Hepatic stellate cell (primary cell): Measurements from ENCODE around the gene STX16.
"Not testable (repeated sequence)": the region's sequence is repeated elsewhere in the genome, so short reads cannot be mapped to it uniquely, and the experiment has no call there.

Experiments
- DNase-seq: peaks from one replicate; pipeline ENCODE4 v3.0.0; 2011; ENCODE audit warnings: low spot score

STX16 gene

DNA sequence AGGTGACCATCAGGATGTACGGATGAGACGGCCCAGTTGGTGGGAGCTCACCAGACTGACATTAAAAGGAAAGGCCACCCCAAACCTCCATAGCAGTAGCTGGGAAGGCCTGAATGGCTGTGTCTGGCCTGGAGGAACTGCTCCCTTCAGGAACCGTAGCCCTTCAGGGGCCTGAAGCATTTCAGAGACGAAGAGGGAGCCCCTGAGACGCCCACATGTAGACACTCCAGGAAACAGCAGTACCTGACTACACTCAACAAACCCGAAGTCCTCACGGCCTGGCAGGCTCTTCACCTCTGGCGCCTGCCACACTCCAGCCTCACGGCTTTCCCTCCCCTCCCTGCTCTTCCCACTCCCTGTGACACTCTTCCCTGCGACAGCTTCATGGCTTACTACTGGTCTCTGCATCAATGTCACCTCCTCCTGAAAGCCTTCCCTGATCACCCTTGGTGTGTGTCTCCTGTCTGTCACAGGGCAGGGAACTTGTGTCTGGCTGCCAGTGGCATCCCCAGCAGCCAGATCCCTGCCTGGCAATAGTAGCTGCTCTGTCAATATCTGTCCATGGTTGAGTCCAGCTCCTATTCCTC, 14.6 kb upstream of the STX16 start:
- no peak for DNase-seq

GRCh38 chr20:58636983-58637421, 14.1 kb upstream of the STX16 start:
- no peak for DNase-seq

DNA sequence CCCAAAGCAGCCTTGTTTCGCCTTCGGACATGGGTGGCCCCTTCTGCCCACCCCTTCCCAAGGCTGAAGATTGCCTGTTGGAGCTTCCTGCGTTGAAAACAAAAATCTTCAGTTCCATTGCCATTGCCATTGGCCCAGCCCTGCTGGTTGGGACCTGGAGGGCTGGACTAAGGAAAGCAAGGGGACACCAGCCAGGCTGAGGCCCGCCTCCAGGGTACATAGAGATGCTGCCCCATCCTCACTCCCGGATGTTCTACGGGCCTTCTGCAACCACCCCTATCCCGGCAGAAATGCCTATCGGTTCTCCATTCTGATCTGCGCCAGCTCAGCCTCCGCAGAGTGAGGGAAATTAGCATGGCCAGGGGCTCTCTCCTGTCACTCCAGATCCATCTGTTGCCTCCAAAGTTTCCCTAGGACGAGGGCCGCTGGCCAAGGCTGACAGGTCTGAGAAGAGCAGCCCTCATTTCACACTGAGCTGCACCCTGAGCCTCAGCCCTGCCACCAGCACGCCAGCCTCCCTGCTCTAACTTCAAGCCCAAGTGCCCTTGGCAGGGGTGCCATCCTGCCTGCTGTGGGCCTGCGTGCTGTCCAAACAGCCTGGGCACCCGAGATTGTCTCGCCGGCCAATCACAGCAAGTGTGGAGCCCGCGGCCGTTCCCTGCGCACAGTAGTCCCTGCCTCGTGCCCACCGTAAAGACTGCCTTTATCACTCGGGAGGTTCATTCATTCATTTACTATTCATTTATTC, 13.4 kb upstream of the STX16 start:
- DNase-seq, result no peak

DNA sequence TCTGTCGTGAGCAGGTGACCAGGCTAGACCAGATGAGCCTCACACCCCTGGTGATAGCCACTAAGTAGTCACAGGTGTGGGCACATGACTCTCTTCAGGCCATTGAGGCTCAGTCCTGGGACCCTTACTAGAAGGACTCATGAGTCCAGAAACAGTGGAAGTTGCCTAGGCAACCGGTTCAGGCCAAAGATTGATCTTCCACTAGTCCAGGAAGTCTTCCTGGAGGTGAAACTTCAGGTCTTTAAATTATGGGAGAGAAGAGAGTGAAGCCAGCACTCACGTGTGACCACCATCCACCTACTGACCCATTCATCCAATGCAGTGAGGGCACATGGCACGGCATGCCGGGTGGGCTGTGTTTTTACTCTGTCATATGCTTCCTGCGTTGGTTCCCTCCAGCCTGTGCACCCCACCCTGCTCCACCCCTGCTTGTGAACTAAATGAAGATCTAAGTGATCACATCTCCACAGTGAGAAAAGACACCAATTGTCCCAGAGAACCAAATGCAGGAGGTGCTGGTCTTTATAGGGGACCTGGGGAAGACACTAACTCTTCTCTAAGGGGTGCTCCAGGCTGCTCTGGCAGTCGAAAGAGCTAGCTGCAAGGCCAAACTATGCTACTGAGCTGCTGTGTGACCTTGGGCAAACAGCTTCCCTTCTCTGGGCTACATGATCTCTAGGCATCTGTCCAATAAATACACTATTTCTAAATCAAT, 12.5 kb upstream of the STX16 start:
- no peak for DNase-seq

DNA sequence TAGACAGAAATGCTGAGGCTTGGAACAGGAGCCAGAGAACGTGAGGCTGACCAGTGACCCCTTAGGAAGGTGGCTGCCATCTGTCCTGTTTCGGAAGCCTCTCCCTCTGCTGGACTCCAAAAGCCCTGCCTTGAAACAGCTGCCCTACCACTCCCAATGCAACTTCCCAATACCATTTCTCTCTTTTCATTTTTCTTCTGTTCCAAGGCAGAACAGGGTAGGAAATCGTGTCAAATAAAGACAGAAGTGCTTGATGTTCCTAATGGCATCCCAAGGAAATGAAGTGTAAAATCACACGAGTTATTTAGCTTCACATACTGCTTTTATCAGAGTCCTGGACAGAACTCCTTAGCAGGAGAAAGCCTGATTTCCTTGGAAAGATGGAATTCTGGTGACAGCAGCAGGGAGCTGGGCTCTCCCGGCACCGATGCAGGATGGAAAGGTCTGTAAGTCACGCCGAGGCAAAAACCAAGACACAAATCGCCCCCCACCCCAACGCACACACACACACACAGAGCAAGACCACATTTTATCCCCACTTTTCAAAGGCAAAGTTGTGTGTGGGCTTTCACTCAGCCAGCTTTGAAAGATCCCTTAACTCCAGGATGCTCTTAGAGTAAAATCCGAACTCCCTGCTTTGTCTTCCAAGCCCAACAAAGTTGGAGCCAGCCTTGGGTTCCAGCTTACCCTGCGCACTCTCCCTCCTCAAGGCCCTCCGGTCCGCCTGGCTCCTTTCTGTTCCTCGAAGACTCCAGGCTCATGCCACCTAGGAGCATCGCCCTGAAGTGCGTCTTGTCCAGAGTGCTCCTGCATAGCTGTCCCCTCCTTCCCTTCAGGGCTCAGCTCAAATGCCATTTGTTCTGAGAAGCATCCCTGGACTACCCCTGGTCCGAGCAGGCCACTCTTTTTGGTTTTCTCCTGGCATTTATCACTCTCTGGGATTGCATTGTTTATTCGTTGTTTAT, 11.6 kb upstream of the STX16 start:
- no peak for DNase-seq

DNA sequence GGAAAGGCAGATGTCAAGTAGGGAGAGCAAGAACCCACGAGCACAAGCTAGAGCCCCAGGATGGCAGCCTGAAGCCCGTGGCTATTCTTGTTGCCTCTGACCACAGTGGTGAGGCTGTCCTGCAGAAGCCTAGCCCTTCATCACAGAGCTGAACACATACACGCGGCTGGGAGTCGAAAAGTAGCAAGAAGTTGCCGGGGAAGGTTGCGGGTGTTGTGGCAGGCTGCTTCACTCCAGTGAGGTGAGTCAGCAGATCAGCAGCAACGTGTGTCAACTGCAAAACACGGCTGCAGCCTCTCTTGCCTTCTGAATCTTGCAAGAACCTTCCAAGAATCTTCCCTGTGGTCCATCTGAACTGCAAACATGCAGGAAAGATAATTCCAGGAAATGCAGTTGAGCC, 10.6 kb upstream of the STX16 start:
- peak; percentile 56 for DNase-seq

DNA sequence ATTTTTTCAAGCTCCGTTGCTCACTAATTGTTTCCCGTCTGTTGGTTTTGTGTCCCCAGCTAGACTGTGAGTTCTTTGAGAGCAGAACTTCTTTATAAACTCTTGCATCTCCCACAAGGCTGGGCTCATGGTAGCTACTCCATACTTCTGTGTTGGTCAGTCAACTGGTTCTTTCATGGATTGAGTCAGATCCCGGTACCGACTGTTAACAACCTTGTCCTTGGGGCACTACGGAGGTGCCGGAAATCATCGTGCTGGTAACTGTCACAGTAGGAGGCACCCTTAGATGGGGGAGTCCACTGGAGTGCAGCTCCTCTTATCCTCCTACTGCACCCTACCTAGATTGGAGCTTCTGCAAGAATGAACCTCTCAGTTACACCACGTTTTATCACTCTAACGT, 8.6 kb upstream of the STX16 start:
- no peak for DNase-seq

- not testable (repeated sequence) for DNase-seq
Measured at GRCh38 chr20:58642896-58643295, 8.2 kb upstream of the STX16 start.

- no peak for DNase-seq
Measured at GRCh38 chr20:58645412-58645968, 5.6 kb upstream of the STX16 start.

DNA sequence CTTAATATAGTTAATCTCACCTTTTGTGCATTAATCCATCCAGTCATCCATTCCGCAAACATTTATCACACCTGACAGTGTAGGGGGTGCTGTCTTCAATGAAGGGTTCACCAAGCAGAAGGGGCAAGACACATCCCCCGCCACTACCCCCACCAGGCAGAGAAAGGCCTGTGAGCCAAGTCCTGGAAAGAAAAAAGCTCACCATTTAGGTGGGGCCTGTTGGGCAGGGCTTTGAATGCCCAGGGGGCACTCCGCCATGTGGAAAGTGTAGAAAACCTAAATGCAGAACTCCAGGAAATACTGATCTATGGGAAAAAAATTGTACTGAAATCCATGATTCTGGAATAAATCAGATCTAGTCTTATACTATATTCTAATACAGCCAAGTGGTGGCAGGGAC, 4.8 kb upstream of the STX16 start:
- no peak for DNase-seq

GRCh38 chr20:58646703-58647102, 4.4 kb upstream of the STX16 start:
- DNase-seq, result no peak

- DNase-seq, result no peak
Measured at GRCh38 chr20:58647162-58647795, 3.8 kb upstream of the STX16 start.

DNA sequence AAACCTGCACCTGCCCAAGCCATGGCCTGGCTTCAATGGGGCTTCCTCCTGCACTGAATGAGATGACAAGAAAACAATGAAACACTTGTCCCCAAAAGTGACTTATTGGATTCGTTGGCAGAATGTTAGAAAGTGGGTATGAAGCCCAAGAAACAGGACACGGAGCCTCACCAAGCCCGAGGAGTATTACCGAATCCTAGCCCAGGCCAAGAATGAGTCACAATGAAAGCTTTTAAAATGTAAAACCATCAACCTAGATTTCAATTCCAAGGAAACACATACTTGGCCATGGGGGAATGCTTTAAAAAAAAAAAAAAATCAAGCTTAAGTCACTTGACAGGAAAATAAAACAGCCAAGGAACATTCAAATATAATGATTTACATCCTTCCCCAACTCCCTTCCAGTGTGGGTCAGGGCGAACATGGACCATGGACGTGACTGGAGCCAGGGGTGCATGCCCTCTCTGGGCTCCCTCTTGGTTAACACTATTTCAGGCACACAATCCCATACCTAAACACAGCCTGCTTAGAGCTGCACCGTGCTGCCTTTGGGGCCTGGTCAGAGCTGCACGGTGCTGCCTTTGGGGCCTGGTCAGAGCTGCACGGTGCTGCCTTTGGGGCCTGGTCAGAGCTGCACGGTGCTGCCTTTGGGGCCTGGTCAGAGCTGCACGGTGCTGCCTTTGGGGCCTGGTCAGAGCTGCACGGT, 3.1 kb upstream of the STX16 start:
- DNase-seq, result peak; percentile 57

- DNase-seq, result not testable (repeated sequence)
Measured at GRCh38 chr20:58648502-58648825, 2.6 kb upstream of the STX16 start.

DNA sequence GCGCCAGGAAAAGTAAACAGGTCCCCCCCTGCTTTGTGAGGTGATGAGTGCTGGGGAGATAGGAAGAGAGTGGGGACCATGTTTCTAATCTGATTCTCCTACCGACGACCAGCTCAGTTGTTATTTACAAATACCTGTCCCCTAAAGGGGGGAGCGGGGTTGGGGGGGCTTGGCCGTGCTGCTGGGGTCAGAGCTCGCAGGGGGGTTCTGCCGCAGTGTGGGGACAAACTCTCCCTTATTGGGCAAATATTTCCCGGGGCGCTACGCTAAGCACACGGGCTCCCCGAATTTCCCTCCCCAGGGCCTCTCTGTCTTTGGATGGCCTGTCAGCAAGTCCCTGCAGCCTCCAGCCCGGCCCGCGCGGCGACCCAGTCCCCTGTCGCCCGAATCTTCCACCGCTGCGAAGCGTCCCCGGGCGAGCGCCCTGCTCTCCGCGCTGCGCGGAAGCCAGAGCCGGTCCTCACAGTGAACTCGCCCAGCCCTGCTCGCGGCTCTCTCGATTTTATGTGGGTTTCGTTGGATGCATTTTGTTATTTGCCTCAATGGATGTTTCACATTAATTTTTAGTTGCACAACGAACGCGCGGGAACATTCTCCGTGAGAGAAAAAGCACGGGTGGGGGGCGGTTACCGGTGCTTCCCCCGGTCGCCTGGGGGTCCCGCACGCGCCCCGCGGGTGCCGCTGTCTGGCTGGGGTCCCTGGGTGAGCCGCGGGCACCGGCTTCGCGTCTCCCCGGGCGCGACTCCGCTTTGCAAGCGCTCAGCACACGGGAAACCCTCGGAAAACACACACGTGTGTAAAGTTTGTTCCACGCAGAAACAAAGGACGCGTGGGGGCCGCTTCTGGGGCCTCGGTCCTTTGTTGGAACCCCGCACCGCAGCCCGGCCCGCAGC, 1.5 kb upstream of the STX16 start:
- DNase-seq, result no peak

DNA sequence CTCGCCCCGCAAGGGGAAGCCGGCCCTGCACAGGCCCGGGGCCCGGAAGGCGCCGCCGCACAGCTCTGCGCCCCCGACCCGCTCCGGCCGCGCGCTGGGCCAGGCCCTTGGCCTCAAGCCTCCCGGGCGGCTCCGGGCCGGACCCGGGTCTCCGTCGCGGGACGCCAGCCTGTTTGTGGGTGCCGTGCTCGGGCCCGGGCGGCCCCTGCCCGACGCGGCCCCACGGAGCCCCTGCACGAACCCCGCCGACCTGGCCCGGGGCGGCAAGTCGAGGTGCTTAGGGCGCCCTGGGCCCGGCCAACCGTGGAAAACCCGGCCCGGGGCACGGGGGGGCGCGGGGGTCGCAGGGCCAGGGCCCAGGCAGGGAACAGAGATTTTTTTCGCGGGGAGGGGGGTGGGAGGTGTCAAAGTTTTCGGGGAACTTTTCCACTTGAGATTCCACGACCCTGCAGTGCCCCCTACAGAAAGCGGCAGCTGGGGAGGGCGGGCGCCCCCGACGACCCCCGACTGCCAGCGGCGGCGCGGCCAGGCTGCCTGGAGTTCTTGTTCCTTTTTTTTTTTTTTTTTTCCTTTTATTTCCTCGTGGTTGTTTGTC, 805 bp upstream of the STX16 start:
- no peak for DNase-seq

DNA sequence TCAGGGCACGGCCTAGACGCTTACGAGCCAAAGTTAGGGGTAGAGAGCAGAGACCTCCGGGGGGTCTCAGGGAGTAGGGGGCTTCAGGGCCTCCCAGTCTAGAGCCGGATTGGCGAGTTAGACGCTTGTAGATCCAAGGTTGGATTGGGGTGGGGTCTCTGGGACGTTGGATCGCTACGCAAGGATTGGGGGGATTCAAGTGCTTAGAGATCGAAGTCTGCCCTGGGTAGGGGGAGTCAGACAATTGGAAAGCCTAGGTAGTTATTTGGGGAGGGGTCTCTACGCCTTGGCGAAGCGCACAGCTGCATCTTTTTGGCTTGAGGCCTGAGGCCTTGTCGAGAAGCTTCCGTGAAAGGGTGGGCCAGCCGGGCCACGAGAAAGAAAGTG, 469 bp downstream of the STX16 start:
- DNase-seq, result no peak

DNA sequence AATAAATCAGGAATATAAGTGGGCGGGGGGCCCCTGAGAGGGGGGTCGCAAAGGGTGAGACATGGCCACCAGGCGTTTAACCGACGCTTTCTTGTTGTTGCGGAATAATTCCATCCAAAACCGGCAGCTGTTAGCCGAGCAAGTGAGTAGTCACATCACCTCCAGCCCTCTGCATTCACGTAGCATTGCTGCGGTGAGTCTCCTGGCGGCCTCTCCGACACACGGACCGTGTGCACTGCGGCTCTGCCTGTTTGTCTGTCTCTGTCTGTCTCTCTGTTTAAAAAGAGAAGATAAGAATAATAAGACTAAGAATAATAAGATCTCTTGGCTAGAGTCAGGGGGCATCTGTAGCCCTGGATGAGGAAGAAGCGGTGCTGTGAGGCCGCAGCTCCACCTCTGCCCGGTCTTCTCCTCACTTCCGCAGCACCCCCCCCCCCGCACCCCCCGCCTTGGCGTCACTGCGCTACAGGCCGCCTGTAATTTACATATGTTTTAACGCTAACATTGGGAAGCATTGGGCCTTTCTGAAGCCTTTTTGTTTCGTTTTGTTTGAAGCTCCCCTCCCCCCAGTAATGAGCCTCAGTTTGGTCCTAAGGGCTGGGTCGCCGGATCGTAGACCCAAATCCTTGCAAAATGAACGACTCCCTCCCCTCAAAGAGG, 993 bp downstream of the STX16 start:
- DNase-seq, result peak; percentile 75
